GM18499 (cell line): Measurements from ENCODE around the gene CCDC159.
"Not testable (repeated sequence)": the region's sequence is repeated elsewhere in the genome, so short reads cannot be mapped to it uniquely, and the experiment has no call there.

ENCODE experiments used
- ATAC-seq: cut with Tn5 transposase; IDR thresholded peaks from one replicate; pipeline ENCODE4 v1.9.1; 2021; ENCODE audit warnings: moderate number of reproducible peaks; ENCODE audit not compliant: insufficient read depth, unreplicated experiment

Gene CCDC159

GRCh38 chr19:11337080-11337479, 9.2 kb upstream of the CCDC159 start:
- ATAC-seq: no peak

- no peak for ATAC-seq
These were observed 8.2 kb upstream of the CCDC159 start for GRCh38 chr19:11338121-11338520.

- no peak for ATAC-seq
These were observed 7.6 kb upstream of the CCDC159 start for GRCh38 chr19:11338569-11339253.

- no peak for ATAC-seq
These were observed 6.8 kb upstream of the CCDC159 start, which contains the start of gene RAB3D for GRCh38 chr19:11339254-11340098. RAB3D (minus strand) TSS chr19:11339657; CDS start chr19:11337399, 2,258 bp downstream.

GRCh38 chr19:11340099-11340467, 6.2 kb upstream of the CCDC159 start:
- not testable (repeated sequence) for ATAC-seq

GRCh38 chr19:11342429-11342828, 3.9 kb upstream of the CCDC159 start:
- no peak for ATAC-seq

- no peak for ATAC-seq
These were observed 1.1 kb upstream of the CCDC159 start for GRCh38 chr19:11345122-11345803.

GRCh38 chr19:11347546-11348039, 1.3 kb downstream of the CCDC159 start:
- no peak for ATAC-seq

- no peak for ATAC-seq
These were observed 2.9 kb downstream of the CCDC159 start for GRCh38 chr19:11349171-11349570.

GRCh38 chr19:11354102-11354501, 7.8 kb downstream of the CCDC159 start:
- not testable (repeated sequence) for ATAC-seq

GRCh38 chr19:11355160-11356073, 9.1 kb downstream of the CCDC159 start, which contains the start of gene PLPPR2:
PLPPR2 (plus strand) TSS chr19:11355432; CDS start chr19:11357674, 2,242 bp downstream.
- no peak for ATAC-seq

- no peak for ATAC-seq
These were observed 9.7 kb downstream of the CCDC159 start for GRCh38 chr19:11356074-11356397.

- ATAC-seq: no peak
These were observed 10.6 kb downstream of the CCDC159 start for GRCh38 chr19:11356676-11357550.

GRCh38 chr19:11359421-11359820, 13.1 kb downstream of the CCDC159 start:
- ATAC-seq: no peak

GRCh38 chr19:11361037-11361770, 14.9 kb downstream of the CCDC159 start:
- no peak for ATAC-seq

- ATAC-seq: no peak
These were observed 15.7 kb downstream of the CCDC159 start for GRCh38 chr19:11361771-11362731.

GRCh38 chr19:11363881-11364280, 17.6 kb downstream of the CCDC159 start:
- ATAC-seq: no peak
